GM12878 (cell line): ENCODE results near the gene GPR107. TPM values are rescaled to one million over a fixed set of nuclear protein-coding genes. Genes with fewer than 3 reads are reported as not detected.
A peak's percentile ranks its signal among the peaks of the same experiment; 100 is the strongest.

Source experiments
- ATAC-seq: fragments of 200-7000 bp; cut with Tn5 transposase; 3 replicates; pipeline ENCODE4 v1.9.1; 2020; ENCODE audit warnings: mild to moderate bottlenecking, moderate library complexity
- BruUV-seq: library from RNA; stranded (reverse); fragments of 400-500 nt; replicated peaks from 2 replicates; lab custom pipeline; 2021; lab: Mats Ljungman, UMichigan
- CTCF ChIA-PET: fragments of 300-600 bp; sonication (Branson Sonifier 250); formaldehyde crosslinking; extraction: SDS; loops from one replicate; lab custom pipeline; 2021; ENCODE audit warnings: inconsistent platforms; lab: Yijun Ruan, JAX
- POLR2A ChIA-PET: fragments of 350-600 bp; formaldehyde crosslinking; extraction: SDS; loops from one replicate; lab custom pipeline; 2021; ENCODE audit warnings: inconsistent platforms; lab: Charles Lee
- RAD21 ChIA-PET: fragments of 300-600 bp; sonication (Branson Sonifier 250); formaldehyde crosslinking; loops from one replicate; lab custom pipeline; 2023; ENCODE audit warnings: antibody characterized with exemption; ENCODE audit not compliant: unreplicated experiment; lab: Charles Lee
- SMC1A ChIA-PET: fragments of 300-600 bp; sonication (Branson Sonifier 250); formaldehyde crosslinking; loops from one replicate; lab custom pipeline; 2023; ENCODE audit not compliant: unreplicated experiment, uncharacterized antibody; lab: Charles Lee
- DNase-seq: peaks from one replicate; pipeline ENCODE4 v3.0.0-alpha.2; 2011; ENCODE audit warnings: low read depth, low spot score
- FAIRE-seq: peaks from 3 replicates; lab custom pipeline; 2011; peaks lifted over from hg19 to GRCh38; lab: Jason Lieb, UNC
- H2AFZ ChIP-seq: 2 replicates; pipeline ENCODE4 v1.6.0; 2011; ENCODE audit warnings: low read depth, low read length, control low read depth; ENCODE audit not compliant: control insufficient read depth
- H3K27ac ChIP-seq: 2 replicates; pipeline ENCODE4 v1.5.1; 2011; ENCODE audit warnings: control low read depth; ENCODE audit not compliant: control insufficient read depth, insufficient read depth
- H3K27me3 ChIP-seq, 2 experiments: replicated peaks in 1 of 2; 2 replicates each; pipeline versions ENCODE4 v1.6.0 to v1.6.1; 2011; ENCODE audit warnings: low read length in 1 of 2; ENCODE audit not compliant: control insufficient read depth in 2 of 2, insufficient read depth in 2 of 2
- H3K36me3 ChIP-seq, 2 experiments: 2 replicates each; pipeline ENCODE4 v1.5.1; 2011; ENCODE audit warnings: low read length in 1 of 2; ENCODE audit not compliant: control insufficient read depth in 2 of 2, insufficient read depth in 2 of 2
- H3K4me1 ChIP-seq: 2 replicates; pipeline ENCODE4 v1.6.1; 2011; ENCODE audit warnings: mild to moderate bottlenecking, low read length, moderate library complexity, mixed read lengths; ENCODE audit not compliant: control insufficient read depth, insufficient read depth
- H3K4me2 ChIP-seq: 2 replicates; pipeline ENCODE4 v1.6.0; 2011; ENCODE audit warnings: control low read depth; ENCODE audit not compliant: control insufficient read depth, insufficient read depth
- H3K4me3 ChIP-seq: fragments of 200-600 bp; sonication (generic); 2 replicates; pipeline ENCODE4 v1.5.1; 2016
- H3K79me2 ChIP-seq: 2 replicates; pipeline ENCODE4 v1.6.0; 2011; ENCODE audit warnings: low read length; ENCODE audit not compliant: control insufficient read depth, insufficient read depth
- H3K9ac ChIP-seq: 2 replicates; pipeline ENCODE4 v1.8.0; 2011; ENCODE audit warnings: low read length, control low read depth, mixed read lengths; ENCODE audit not compliant: control insufficient read depth, insufficient read depth
- H3K9me3 ChIP-seq: replicated peaks from 3 replicates; pipeline ENCODE4 v1.5.1; 2011; ENCODE audit warnings: mild to moderate bottlenecking, low read length; ENCODE audit not compliant: control insufficient read depth, insufficient read depth
- H4K20me1 ChIP-seq: 2 replicates; pipeline ENCODE4 v1.6.0; 2011; ENCODE audit not compliant: control insufficient read depth, insufficient read depth
- POLR2AphosphoS5 ChIP-seq: IDR thresholded peaks from 2 replicates; pipeline ENCODE4 v1.6.1; 2011; ENCODE audit warnings: mild to moderate bottlenecking, low read length, inconsistent platforms
- RAD21 ChIP-seq: IDR thresholded peaks from 2 replicates; pipeline ENCODE4 v1.6.1; 2011; ENCODE audit warnings: mild to moderate bottlenecking, low read depth, low read length, moderate library complexity; ENCODE audit not compliant: insufficient read depth
- RAD51 ChIP-seq: fragments of 450-650 bp; IDR thresholded peaks from 2 replicates; pipeline ENCODE4 v1.6.1; 2016; ENCODE audit warnings: moderate library complexity, mild to moderate bottlenecking, inconsistent platforms
- SKIL ChIP-seq: fragments of 450-650 bp; IDR thresholded peaks from 2 replicates; pipeline ENCODE4 v1.6.1; 2017; ENCODE audit warnings: mild to moderate bottlenecking, low read depth, inconsistent platforms; ENCODE audit not compliant: poor library complexity, severe bottlenecking
- WGBS: methylation state at CpG from one replicate; pipeline ENCODE4 v1.1.6; 2016; ENCODE audit warnings: low lambda C conversion rate; ENCODE audit not compliant: insufficient replicate concordance, insufficient coverage; ENCODE audit errors: missing lambda C conversion rate; 5-methylcytosine and 5-hydroxymethylcytosine counted together
- in situ Hi-C: fragments of 300-500 bp; cut with MboI; formaldehyde crosslinking; loops from 9 replicates; pipeline ENCODE4 v1.14.3; 2018; ENCODE audit warnings: mixed read lengths
- intact Hi-C: fragments of 100-400 bp; cut with micrococcal nuclease; formaldehyde crosslinking; loops from one replicate; pipeline ENCODE4 v1.14.2; 2022; ENCODE audit not compliant: unreplicated experiment
- polyA plus RNA-seq, 11 experiments: library from polyadenylated mRNA; depleted of rRNA in 4 of 11; unstranded in 6 of 11; stranded (reverse) in 5 of 11; fragments of >200 nt; fragmentation: Nextera tagmentation in 4 of 11; fragmentation: Illumina TruSeq in 1 of 11; extraction: Ambion mirVana in 4 of 11; extraction: Trizol in 1 of 11; gene quantifications; 1 replicate in 1 of 11; 2 replicates in 10 of 11; pipeline versions ENCODE4 v1.2.1 to v1.2.3, GENCODE V29; 2011 to 2016; ENCODE audit warnings: inconsistent platforms in 2 of 11, missing spikeins in 2 of 11, low read depth in 1 of 11
- total RNA-seq, 4 experiments: library from RNA; depleted of rRNA in 3 of 4; stranded (reverse); fragments of >200 nt in 3 of 4; fragmentation: Illumina TruSeq in 1 of 4; extraction: Trizol in 1 of 4; gene quantifications; 2 replicates each; pipeline versions ENCODE4 v1.2.1 to v1.2.3, GENCODE V29; 2013 to 2021

Gene GPR107
- total and polyA plus RNA-seq, 10 of the 15 experiments (the other 5 are each of a cell fraction or from before 2014, with no cell fraction given): 2.7 to 21.4 (median 10.6) TPM

GRCh38 chr9:130024597-130024994 is 29.1 kb upstream of the GPR107 start:
- Histone ChIP-seq H3K36me3 (peaks cover 4 to 37% of the 10 kb centered on the region in 2 experiments; a peak in 3 of 4 replicates), H3K4me3 (peak overlapping the region; percentile 71), H3K4me2 (peak overlapping the region; percentile 98), H3K27me3 (no peaks in the 10 kb centered on the region), H3K9me3 (no peaks in the 10 kb centered on the region), H4K20me1 (peaks cover 2% of the 10 kb centered on the region; the same call in 1 of the 2 replicates), H3K27ac (peak overlapping the region; percentile 83), H3K4me1 (peaks cover 90% of the 10 kb centered on the region), H3K79me2 (peaks cover 98% of the 10 kb centered on the region), H3K9ac (peak overlapping the region; percentile 66), H2AFZ (no peak overlapping the region)
- in situ Hi-C loops: no loop called here
- DNase-seq (no peak), FAIRE-seq (no peak), ATAC-seq (no peak)
- 7% methylated on average over 5 of the region's 5 CpGs for WGBS
- TF ChIP-seq SKIL: peak; percentile 5
- TF ChIP-seq RAD21: no peak
- TF ChIP-seq RAD51: 0 out of 2 replicates have a peak, but pooled peaks have one; percentile 7
- TF ChIP-seq POLR2AphosphoS5: peak; percentile 7
- POLR2A ChIA-PET: interaction anchor here (0.7 to 14.0 kb wide), 4 partner anchors 12 to 30 kb away, joined by 4 to 270 read pairs (median 199); partner anchors contain the start of gene FNBP1
- no TSS peak for BruUV-seq
- CTCF ChIA-PET: no interaction called here
- RAD21 ChIA-PET: interaction anchor here (1.9 to 17.1 kb wide), 7 partner anchors 7 to 138 kb away, joined by 5 to 418 read pairs (median 60); partner anchors contain the start of gene FNBP1
- intact Hi-C loops: no loop called here
- SMC1A ChIA-PET: interaction anchor here (0.7 to 28.7 kb wide), 9 partner anchors 8 to 190 kb away, joined by 3 to 763 read pairs (median 7); no protein-coding TSS in a partner anchor
